ENCODE measurements around the gene CAMK2N2. TPM values are rescaled to one million over a fixed set of nuclear protein-coding genes. Genes with fewer than 3 reads are reported as not detected.

CAMK2N2 gene
- total RNA-seq, 6 experiments from 2014 or later, result 0.21 to 0.42 (median 0.24) TPM; not detected in 3

- no peak overlapping the region for H3K4me3 ChIP-seq
- H3K9me3 ChIP-seq, result no peaks in the 10 kb centered on the region
- intact Hi-C loops (cut with DNase I), result no loop called here
- no peaks in the 10 kb centered on the region for H3K36me3 ChIP-seq
- H3K27me3 ChIP-seq, result no peaks in the 10 kb centered on the region
- ATAC-seq, result no peak
- DNase-seq, result no peak
- no peak for TF ChIP-seq CTCF (IDR thresholded peaks at IDR 0.05)
- no peak for TF ChIP-seq POLR2A (IDR thresholded peaks at IDR 0.05)
- H3K4me1 ChIP-seq, result no peaks in the 10 kb centered on the region
- H3K27ac ChIP-seq, result no peak overlapping the region
- WGBS (ENCODE audit: insufficient coverage, low coverage, low lambda C conversion rate, missing lambda C conversion rate), result 62% methylated on average over 3 of the region's 3 CpGs
Measured at GRCh38 chr3:184222521-184222920, 38.8 kb downstream of the CAMK2N2 start.

- TF ChIP-seq POLR2A (IDR thresholded peaks at IDR 0.05) (no peak), CTCF (IDR thresholded peaks at IDR 0.05) (no peak)
- ATAC-seq (no peak), DNase-seq (no peak)
- H3K27ac ChIP-seq, result no peak overlapping the region
- no peaks in the 10 kb centered on the region for H3K4me1 ChIP-seq
- WGBS (ENCODE audit: insufficient coverage, low coverage, low lambda C conversion rate, missing lambda C conversion rate), result 34% methylated on average over 4 of the region's 4 CpGs
- no peaks in the 10 kb centered on the region for H3K36me3 ChIP-seq
- H3K27me3 ChIP-seq, result no peaks in the 10 kb centered on the region
- no peak overlapping the region for H3K4me3 ChIP-seq
- intact Hi-C loops (cut with DNase I), result no loop called here
- no peaks in the 10 kb centered on the region for H3K9me3 ChIP-seq
Measured at GRCh38 chr3:184218814-184219213, 42.5 kb downstream of the CAMK2N2 start.

GRCh38 chr3:184211718-184212117 is 49.6 kb downstream of the CAMK2N2 start:
- Histone ChIP-seq H3K4me1 (no peaks in the 10 kb centered on the region), H3K27me3 (no peaks in the 10 kb centered on the region), H3K36me3 (no peaks in the 10 kb centered on the region), H3K9me3 (no peaks in the 10 kb centered on the region), H3K27ac (no peak overlapping the region), H3K4me3 (no peak overlapping the region)
- DNase-seq (no peak), ATAC-seq (no peak)
- TF ChIP-seq POLR2A (IDR thresholded peaks at IDR 0.05), result no peak
- TF ChIP-seq CTCF (IDR thresholded peaks at IDR 0.05), result no peak
- 52% methylated on average over 5 of the region's 5 CpGs for WGBS (ENCODE audit: insufficient coverage, low coverage, low lambda C conversion rate, missing lambda C conversion rate)
- intact Hi-C loops (cut with DNase I), result no loop called here

- H3K9me3 ChIP-seq, result no peaks in the 10 kb centered on the region
- WGBS (ENCODE audit: insufficient coverage, low coverage, low lambda C conversion rate, missing lambda C conversion rate), result 56% methylated on average over 5 of the region's 5 CpGs
- no peaks in the 10 kb centered on the region for H3K27me3 ChIP-seq
- no peak overlapping the region for H3K27ac ChIP-seq
- TF ChIP-seq POLR2A (IDR thresholded peaks at IDR 0.05) (no peak), CTCF (IDR thresholded peaks at IDR 0.05) (no peak)
- intact Hi-C loops (cut with DNase I), result no loop called here
- H3K4me3 ChIP-seq, result no peak overlapping the region
- H3K36me3 ChIP-seq, result no peaks in the 10 kb centered on the region
- ATAC-seq (no peak), DNase-seq (no peak)
- H3K4me1 ChIP-seq, result no peaks in the 10 kb centered on the region
Measured at GRCh38 chr3:184211297-184211696, 50.1 kb downstream of the CAMK2N2 start.

MicroRNAs within 50 kb of the gene (microRNA counts, 767-probe panel; counts per million panel counts)
- microRNA hsa-miR-1224-3p (237 counts per million), microRNA hsa-miR-1224-5p (237 counts per million)

Small RNA genes within 50 kb of the gene (microRNA-seq; reads per million reads assigned to microRNA genes)
- 0.29 to 3.2 reads per million in 2 donors for gene MIR1224

Small RNA genes within 50 kb of the gene (small RNA-seq; reads per million reads assigned to genes)
- 0 to 1.0 reads per million in 2 experiments for gene MIR1224

Other genes starting within 250 kb of the CAMK2N2 start
- 1 to 10 TPM; 5.5 to 9.4 (median 7.6) TPM for gene ABCC5, start 243.7 kb downstream of the CAMK2N2 start, total RNA-seq
- not detected for gene HTR3D, start 229.8 kb downstream of the CAMK2N2 start, total RNA-seq
- gene HTR3C, start 208.5 kb downstream of the CAMK2N2 start, total RNA-seq, result not detected
- not detected for gene HTR3E, start 164.5 kb downstream of the CAMK2N2 start, total RNA-seq
- gene EIF2B5, start 126.2 kb downstream of the CAMK2N2 start, total RNA-seq, result 10 to 100 TPM; 16.7 to 25.6 (median 20.5) TPM
- 10 to 100 TPM; 18.9 to 28.1 (median 21.8) TPM for gene DVL3, start 106.2 kb downstream of the CAMK2N2 start, total RNA-seq
- gene AP2M1, start 86.7 kb downstream of the CAMK2N2 start, total RNA-seq, result 100 to 1,000 TPM in 4 of 6 experiments, 10 to 100 TPM in 2; 87.4 to 119 (median 105) TPM
- gene ABCF3, start 75.4 kb downstream of the CAMK2N2 start, total RNA-seq, result 10 to 100 TPM; 33.7 to 40.6 (median 38.5) TPM
- gene VWA5B2, start 32.0 kb downstream of the CAMK2N2 start, total RNA-seq, result under 1 TPM in 3 of 6 experiments, not detected in 3; 0.21 to 0.59 (median 0.25) TPM
- 100 to 1,000 TPM in 2 of 6 experiments, 10 to 100 TPM in 4; 29.3 to 130 (median 35.5) TPM for gene ALG3, start 12.6 kb downstream of the CAMK2N2 start, total RNA-seq
- gene EEF1AKMT4, start 11.9 kb downstream of the CAMK2N2 start, total RNA-seq, result 10 to 100 TPM in 2 of 6 experiments, 1 to 10 TPM in 4; 4.9 to 19.4 (median 7.1) TPM
- gene ECE2, start 14.5 kb upstream of the CAMK2N2 start, total RNA-seq, result not detected
- 100 to 1,000 TPM in 3 of 6 experiments, 10 to 100 TPM in 3; 85.5 to 153 (median 103) TPM for gene PSMD2, start 37.7 kb upstream of the CAMK2N2 start, total RNA-seq
- gene EIF4G1, start 53.1 kb upstream of the CAMK2N2 start, total RNA-seq, result 100 to 1,000 TPM; 262 to 368 (median 291) TPM
- 1 to 10 TPM; 2.4 to 6.5 (median 3.1) TPM for gene FAM131A, start 76.0 kb upstream of the CAMK2N2 start, total RNA-seq
- gene CLCN2, start 100.1 kb upstream of the CAMK2N2 start, total RNA-seq, result 1 to 10 TPM; 1.8 to 2.9 (median 2.5) TPM
- 10 to 100 TPM; 27.4 to 65.7 (median 35.3) TPM for gene POLR2H, start 100.2 kb upstream of the CAMK2N2 start, total RNA-seq
- gene THPO, start 116.7 kb upstream of the CAMK2N2 start, total RNA-seq, result 10 to 100 TPM in 3 of 6 experiments, 1 to 10 TPM in 3; 8.2 to 12.1 (median 10.5) TPM
- 10 to 100 TPM; 19.5 to 97.2 (median 64.8) TPM for gene CHRD, start 118.5 kb upstream of the CAMK2N2 start, total RNA-seq

Measured in right lobe of liver (tissue), 6 donors.